DOHH2 (cell line): ENCODE results near the gene CA12.

Experiments used
- H3F3A ChIP-seq: fragments of 200-600 bp; sonication (generic), shearing (Covaris generic); 2 replicates; pipeline ENCODE4 v1.6.0; 2016; ENCODE audit warnings: antibody characterized with exemption, mild to moderate bottlenecking; ENCODE audit not compliant: control insufficient read depth, insufficient read depth
- H3K27ac ChIP-seq: fragments of 200-600 bp; sonication (generic); 2 replicates; pipeline ENCODE4 v1.5.1; 2014; ENCODE audit warnings: low read depth, mild to moderate bottlenecking, low read length, moderate library complexity
- H3K27me3 ChIP-seq: fragments of 200-600 bp; sonication (generic); 2 replicates; pipeline ENCODE4 v1.6.1; 2014; ENCODE audit warnings: mild to moderate bottlenecking, low read length, mixed read lengths; ENCODE audit not compliant: control insufficient read depth
- H3K36me3 ChIP-seq: fragments of 200-600 bp; sonication (generic); 2 replicates; pipeline ENCODE4 v1.6.1; 2014; ENCODE audit warnings: mild to moderate bottlenecking, low read length, moderate library complexity, mixed read lengths; ENCODE audit not compliant: control insufficient read depth
- H3K4me1 ChIP-seq: fragments of 200-600 bp; sonication (generic); 2 replicates; pipeline ENCODE4 v1.6.1; 2014; ENCODE audit warnings: mild to moderate bottlenecking, low read length, mixed read lengths; ENCODE audit not compliant: control insufficient read depth
- H3K4me2 ChIP-seq: fragments of 200-600 bp; sonication (generic); 2 replicates; pipeline ENCODE4 v1.6.0; 2014; ENCODE audit warnings: mild to moderate bottlenecking, low read length, moderate library complexity
- H3K4me3 ChIP-seq: fragments of 200-600 bp; sonication (generic); 2 replicates; pipeline ENCODE4 v1.5.1; 2014; ENCODE audit warnings: mild to moderate bottlenecking, low read length, mixed read lengths
- H3K79me2 ChIP-seq: fragments of 200-600 bp; sonication (generic); 2 replicates; pipeline ENCODE4 v1.6.1; 2014; ENCODE audit warnings: mild to moderate bottlenecking, low read length, mixed read lengths; ENCODE audit not compliant: control insufficient read depth
- H3K9me2 ChIP-seq: fragments of 200-600 bp; sonication (generic); replicated peaks from 2 replicates; pipeline ENCODE4 v1.6.1; 2014; ENCODE audit warnings: mild to moderate bottlenecking, low read length, mixed read lengths; ENCODE audit not compliant: control insufficient read depth
- H3K9me3 ChIP-seq: fragments of 200-600 bp; sonication (generic); 2 replicates; pipeline ENCODE4 v1.6.1; 2014; ENCODE audit warnings: antibody characterized with exemption, low read length, mixed read lengths; ENCODE audit not compliant: control insufficient read depth, insufficient read depth
- H4K20me1 ChIP-seq: fragments of 200-600 bp; sonication (generic); 2 replicates; pipeline ENCODE4 v1.6.0; 2014; ENCODE audit warnings: low read depth, mild to moderate bottlenecking, antibody characterized with exemption, low read length, moderate library complexity; ENCODE audit not compliant: control insufficient read depth, insufficient read depth
- CTCF ChIP-seq: fragments of 200-600 bp; sonication (generic); IDR thresholded peaks from one replicate; pipeline ENCODE4 v1.5.1; 2014; ENCODE audit warnings: antibody characterized with exemption, mild to moderate bottlenecking, low read depth, low read length; ENCODE audit not compliant: poor library complexity, severe bottlenecking
- EZH2phosphoT487 ChIP-seq: fragments of 200-600 bp; sonication (generic); IDR thresholded peaks from 2 replicates; pipeline ENCODE4 v1.6.1; 2017; ENCODE audit warnings: borderline replicate concordance, mild to moderate bottlenecking, antibody characterized with exemption, low read length, moderate library complexity, mixed read lengths

The CA12 gene

GRCh38 chr15:63348392-63348791, 33.3 kb downstream of the CA12 start:
- no peaks in the 10 kb centered on the region for H3K27me3 ChIP-seq
- H3K9me3 ChIP-seq, result no peaks in the 10 kb centered on the region
- no peak for TF ChIP-seq EZH2phosphoT487
- TF ChIP-seq CTCF, result no peak
- no peak overlapping the region for H3K27ac ChIP-seq
- H3F3A ChIP-seq, result no peaks in the 10 kb centered on the region
- no peak overlapping the region for H3K4me3 ChIP-seq
- no peaks in the 10 kb centered on the region for H4K20me1 ChIP-seq
- H3K79me2 ChIP-seq, result no peaks in the 10 kb centered on the region
- H3K9me2 ChIP-seq, result no peaks in the 10 kb centered on the region
- H3K4me2 ChIP-seq, result no peak overlapping the region
- H3K4me1 ChIP-seq, result no peaks in the 10 kb centered on the region; the same call in 1 of the 2 replicates
- no peaks in the 10 kb centered on the region for H3K36me3 ChIP-seq

DNA sequence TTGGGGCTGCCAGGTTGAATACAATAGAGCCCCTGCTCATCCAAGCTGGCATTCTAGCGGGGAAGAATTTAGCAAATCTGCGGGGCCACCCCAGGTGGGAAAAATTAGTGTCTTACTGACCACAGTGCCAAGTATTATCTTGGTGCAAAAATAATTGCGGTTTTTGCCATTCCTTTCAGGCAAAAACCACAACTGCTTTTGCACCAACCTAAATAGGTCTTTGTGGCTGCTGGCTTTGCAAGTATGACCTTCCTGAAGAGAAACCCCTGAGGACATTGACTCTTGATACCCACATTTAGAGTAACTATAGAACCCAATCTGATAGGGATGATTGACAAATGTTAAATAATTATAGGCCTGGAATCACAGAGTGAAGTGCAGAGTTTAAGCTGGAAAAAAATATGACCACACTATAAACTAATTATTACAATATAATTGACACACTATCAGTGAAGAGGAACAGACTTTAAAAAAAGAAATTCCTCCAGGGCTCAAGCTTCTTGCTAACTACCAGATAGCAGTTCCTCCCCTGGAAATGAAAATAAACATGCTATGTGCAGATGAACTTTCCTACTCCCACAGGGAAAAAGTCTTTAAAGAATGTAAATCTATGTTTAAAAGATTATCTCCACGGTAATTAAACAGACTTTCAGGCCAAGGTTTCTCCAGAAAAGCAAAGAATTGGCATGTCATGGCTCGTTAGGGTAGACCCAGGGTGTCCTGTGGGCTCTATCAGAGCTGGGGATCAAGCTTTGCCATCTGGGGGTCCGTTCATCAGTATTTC, 34.4 kb downstream of the CA12 start:
- H3K27me3 ChIP-seq, result peaks cover 3% of the 10 kb centered on the region; the same call in 1 of the 2 replicates
- no peaks in the 10 kb centered on the region for H3K36me3 ChIP-seq
- no peak overlapping the region for H3K4me2 ChIP-seq
- H3K79me2 ChIP-seq, result no peaks in the 10 kb centered on the region
- no peaks in the 10 kb centered on the region for H3F3A ChIP-seq
- H4K20me1 ChIP-seq, result no peaks in the 10 kb centered on the region
- H3K27ac ChIP-seq, result no peak overlapping the region
- no peaks in the 10 kb centered on the region for H3K9me2 ChIP-seq
- no peaks in the 10 kb centered on the region for H3K9me3 ChIP-seq
- no peak for TF ChIP-seq CTCF
- TF ChIP-seq EZH2phosphoT487, result no peak
- no peak overlapping the region for H3K4me3 ChIP-seq
- H3K4me1 ChIP-seq, result peaks cover 2% of the 10 kb centered on the region; the same call in 1 of the 2 replicates

DNA sequence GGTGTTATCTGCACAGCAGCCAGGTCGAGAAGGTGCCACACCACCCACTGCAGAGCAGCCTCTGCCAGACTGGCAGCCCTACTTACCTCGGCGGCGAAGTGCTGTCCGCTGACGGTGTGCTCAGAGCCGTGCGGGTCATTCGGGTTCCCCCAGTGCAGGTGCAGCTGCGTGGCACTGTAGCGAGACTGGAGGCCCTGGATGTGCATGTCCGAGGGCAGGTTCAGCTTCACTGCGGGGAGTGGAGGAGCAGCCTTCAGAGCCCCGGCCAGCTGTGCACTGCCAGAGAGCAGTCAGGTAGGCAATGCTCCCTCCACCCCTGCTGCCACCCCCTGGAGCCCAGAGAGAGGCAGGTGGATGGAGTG, 36.3 kb downstream of the CA12 start:
- Histone ChIP-seq H3K4me2 (no peak overlapping the region), H3F3A (no peaks in the 10 kb centered on the region), H3K79me2 (no peaks in the 10 kb centered on the region), H3K36me3 (no peaks in the 10 kb centered on the region), H3K27me3 (peaks cover 9% of the 10 kb centered on the region; the same call in 1 of the 2 replicates), H3K4me1 (peaks cover 2% of the 10 kb centered on the region; the same call in 1 of the 2 replicates), H3K27ac (no peak overlapping the region), H4K20me1 (no peaks in the 10 kb centered on the region), H3K9me3 (no peaks in the 10 kb centered on the region), H3K4me3 (no peak overlapping the region), H3K9me2 (no peaks in the 10 kb centered on the region)
- TF ChIP-seq CTCF (no peak), EZH2phosphoT487 (no peak)
